ENCODE results near the gene ZPBP.

- TF ChIP-seq, protein P1, sequence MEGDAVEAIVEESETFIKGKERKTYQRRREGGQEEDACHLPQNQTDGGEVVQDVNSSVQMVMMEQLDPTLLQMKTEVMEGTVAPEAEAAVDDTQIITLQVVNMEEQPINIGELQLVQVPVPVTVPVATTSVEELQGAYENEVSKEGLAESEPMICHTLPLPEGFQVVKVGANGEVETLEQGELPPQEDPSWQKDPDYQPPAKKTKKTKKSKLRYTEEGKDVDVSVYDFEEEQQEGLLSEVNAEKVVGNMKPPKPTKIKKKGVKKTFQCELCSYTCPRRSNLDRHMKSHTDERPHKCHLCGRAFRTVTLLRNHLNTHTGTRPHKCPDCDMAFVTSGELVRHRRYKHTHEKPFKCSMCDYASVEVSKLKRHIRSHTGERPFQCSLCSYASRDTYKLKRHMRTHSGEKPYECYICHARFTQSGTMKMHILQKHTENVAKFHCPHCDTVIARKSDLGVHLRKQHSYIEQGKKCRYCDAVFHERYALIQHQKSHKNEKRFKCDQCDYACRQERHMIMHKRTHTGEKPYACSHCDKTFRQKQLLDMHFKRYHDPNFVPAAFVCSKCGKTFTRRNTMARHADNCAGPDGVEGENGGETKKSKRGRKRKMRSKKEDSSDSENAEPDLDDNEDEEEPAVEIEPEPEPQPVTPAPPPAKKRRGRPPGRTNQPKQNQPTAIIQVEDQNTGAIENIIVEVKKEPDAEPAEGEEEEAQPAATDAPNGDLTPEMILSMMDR (IDR thresholded peaks at IDR 0.05): no peak
- no peak for TF ChIP-seq POLR2A (IDR thresholded peaks at IDR 0.05)
These were observed 32.7 kb upstream of the ZPBP start for GRCh38 chr7:50125766-50126165.

All from testis (tissue), 2 donors.